ENCODE measurements around the gene TMEM240.

- no peak for TF ChIP-seq CTCF (conservative IDR thresholded peaks at IDR 0.05; ENCODE audit: low read depth in 2 of 2)
- TF ChIP-seq EZH2phosphoT487 (IDR thresholded peaks at IDR 0.05; ENCODE audit: unreplicated experiment): no peak
- no peak for TF ChIP-seq ZNF114 (CRISPR knock-in tag; IDR thresholded peaks at IDR 0.05)
- TF ChIP-seq EZH2 (IDR thresholded peaks at IDR 0.05; ENCODE audit: low read depth, unreplicated experiment): no peak
Measured at GRCh38 chr1:1510912-1511532, 29.4 kb downstream of the TMEM240 start.
